Naive thymus-derived CD4-positive, alpha-beta T cell (primary cell): ENCODE measurements around the gene TAOK2. TPM values are rescaled to one million over a fixed set of nuclear protein-coding genes. Genes with fewer than 3 reads are reported as not detected.

Source experiments
- ATAC-seq: fragments of 150-1000 bp; cut with Tn5 transposase; 2 replicates; pipeline ENCODE4 v1.10.0; 2021; ENCODE audit warnings: mild to moderate bottlenecking, moderate library complexity
- CTCF ChIA-PET: fragments of 350-600 bp; sonication (Branson Sonifier 250); formaldehyde crosslinking; loops from one replicate; lab custom pipeline; 2021; ENCODE audit warnings: antibody characterized with exemption; lab: Charles Lee
- POLR2A ChIA-PET: fragments of 350-600 bp; sonication (Branson Sonifier 250); formaldehyde crosslinking; loops from one replicate; lab custom pipeline; 2021; ENCODE audit warnings: antibody characterized with exemption, inconsistent platforms; lab: Charles Lee
- DNase-seq, 9 donors: peaks; one replicate each; pipeline versions ENCODE4 v3.0.0 to v3.0.0-alpha.2; 2020 to 2022; ENCODE audit warnings: mixed read lengths in 1 of 9
- H3K27ac ChIP-seq: one replicate; pipeline ENCODE4 v1.7.0; 2013; ENCODE audit warnings: mild to moderate bottlenecking, low read depth, low read length, moderate library complexity
- H3K27me3 ChIP-seq, 2 donors: one replicate each; pipeline ENCODE4 v1.7.0; 2013; ENCODE audit warnings: low read length in 2 of 2, mild to moderate bottlenecking in 2 of 2, moderate library complexity in 2 of 2; ENCODE audit not compliant: control insufficient read depth in 2 of 2, insufficient read depth in 2 of 2
- H3K36me3 ChIP-seq, 3 experiments: 1 replicate in 2 of 3; 2 replicates in 1 of 3; pipeline ENCODE4 v1.7.0; 2013; ENCODE audit warnings: low read length in 3 of 3, mild to moderate bottlenecking in 3 of 3, moderate library complexity in 1 of 3; ENCODE audit not compliant: insufficient read depth in 3 of 3, control insufficient read depth in 2 of 3
- H3K4me1 ChIP-seq, 2 donors: one replicate each; pipeline ENCODE4 v1.7.0; 2013; ENCODE audit warnings: low read length in 2 of 2, mild to moderate bottlenecking in 2 of 2, moderate library complexity in 1 of 2; ENCODE audit not compliant: control insufficient read depth in 2 of 2, insufficient read depth in 2 of 2
- H3K4me3 ChIP-seq: 2 replicates; pipeline ENCODE4 v1.7.0; 2013; ENCODE audit warnings: mild to moderate bottlenecking, low read length
- H3K9me3 ChIP-seq, 3 experiments: 1 replicate in 2 of 3; 2 replicates in 1 of 3; pipeline ENCODE4 v1.7.0; 2013; ENCODE audit warnings: low read length in 3 of 3; ENCODE audit not compliant: control insufficient read depth in 2 of 3
- H3K27ac Mint-ChIP-seq, 9 donors: one replicate each; pipeline ENCODE4 v1.8.0; 2020 to 2022; ENCODE audit warnings: mixed read lengths in 9 of 9, mild to moderate bottlenecking in 8 of 9, moderate library complexity in 5 of 9, inconsistent platforms in 2 of 9
- H3K27me3 Mint-ChIP-seq, 5 donors: one replicate each; pipeline ENCODE4 v1.8.0; 2021 to 2022; ENCODE audit warnings: mixed read lengths in 5 of 5, mild to moderate bottlenecking in 1 of 5
- H3K36me3 Mint-ChIP-seq, 5 donors: one replicate each; pipeline ENCODE4 v1.8.0; 2020 to 2022; ENCODE audit warnings: mixed read lengths in 5 of 5, mild to moderate bottlenecking in 3 of 5, inconsistent platforms in 1 of 5
- H3K4me1 Mint-ChIP-seq, 7 donors: one replicate each; pipeline ENCODE4 v1.8.0; 2020 to 2022; ENCODE audit warnings: mixed read lengths in 7 of 7, mild to moderate bottlenecking in 3 of 7, inconsistent platforms in 1 of 7
- H3K4me3 Mint-ChIP-seq, 10 donors: one replicate each; pipeline ENCODE4 v1.8.0; 2020 to 2022; ENCODE audit warnings: mild to moderate bottlenecking in 10 of 10, mixed read lengths in 10 of 10, moderate library complexity in 6 of 10, inconsistent platforms in 2 of 10
- H3K9me3 Mint-ChIP-seq, 11 donors: one replicate each; pipeline ENCODE4 v1.8.0; 2020 to 2022; ENCODE audit warnings: mixed read lengths in 11 of 11, mild to moderate bottlenecking in 4 of 11, inconsistent platforms in 1 of 11, moderate library complexity in 1 of 11
- intact Hi-C, 2 donors: fragments of 100-400 bp; cut with micrococcal nuclease; formaldehyde crosslinking; loops; one replicate each; pipeline ENCODE4 v1.15.1; 2023
- polyA plus RNA-seq, 2 donors: library from polyadenylated mRNA; unstranded; fragments of 300-500 nt; fragmentation: Illumina TruSeq; gene quantifications; one replicate each; pipeline ENCODE4 v1.2.3, GENCODE V29; 2021
- total RNA-seq, 6 experiments: library from RNA in 5 of 6; stranded (reverse) in 5 of 6; gene quantifications; 1 replicate in 5 of 6; 2 replicates in 1 of 6; pipeline ENCODE4 v1.2.3 and lab custom pipeline; 2021 to 2026

TAOK2 gene
- total and polyA plus RNA-seq, 7 experiments from 2014 or later, result 2.9 to 48.5 (median 27.2) TPM

- Histone ChIP-seq H3K36me3 (peaks cover 0 to 20% (median 0%) of the 10 kb centered on the region in 3 experiments), H3K9me3 (no peaks in the 10 kb centered on the region), H3K27ac (peak overlapping the region; percentile 78), H3K27me3 (no peaks in the 10 kb centered on the region), H3K4me3 (no peak overlapping the region), H3K4me1 (peaks cover 20 to 23% of the 10 kb centered on the region in 2 donors)
- H3K27me3 Mint-ChIP-seq, result no peaks in the 10 kb centered on the region
- peaks cover 23 to 43% (median 34%) of the 10 kb centered on the region in 7 donors for H3K4me1 Mint-ChIP-seq
- intact Hi-C loops, result loop anchor here (5.0 to 10.0 kb wide), 2 partner anchors 165 to 432 kb away; partner anchors contain the start of genes MAZ (in 1 of the 2) and ZNF771 (in 1 of the 2)
- no peak for DNase-seq
- H3K9me3 Mint-ChIP-seq, result peaks cover 0 to 2% (median 0%) of the 10 kb centered on the region in 11 donors
- no peak for ATAC-seq
- peak overlapping the region; percentile 64 to 93 (median 91) for H3K27ac Mint-ChIP-seq
- CTCF ChIA-PET, result interaction anchor here (0.6 to 1.8 kb wide), 7 partner anchors 12 to 1432 kb away, joined by 3 to 8 read pairs (median 3); partner anchors contain the start of gene KCTD13
- H3K4me3 Mint-ChIP-seq, result peak overlapping the region; percentile 40 to 97 (median 94)
- H3K36me3 Mint-ChIP-seq, result peaks cover 8 to 23% (median 14%) of the 10 kb centered on the region in 5 donors
- POLR2A ChIA-PET, result interaction anchor here (0.6 to 6.4 kb wide), 18 partner anchors 10 to 437 kb away, joined by 3 to 79 read pairs (median 4); partner anchors contain the start of genes ALDOA, KCTD13, PPP4C and TMEM219
Observed at GRCh38 chr16:29972500-29972899, 1.2 kb upstream of the TAOK2 start.

GRCh38 chr16:29972992-29973383 lies 680 bp upstream of the TAOK2 start:
- POLR2A ChIA-PET, result interaction anchor here (0.6 to 6.4 kb wide), 21 partner anchors 11 to 990 kb away, joined by 3 to 79 read pairs (median 5); partner anchors contain the start of genes ALDOA, CDIPT, HIRIP3 and INO80E
- Mint-ChIP-seq H3K4me1 (peaks cover 23 to 43% (median 37%) of the 10 kb centered on the region in 7 donors), H3K4me3 (peak overlapping the region; percentile 80 to 97 (median 94)), H3K27me3 (no peaks in the 10 kb centered on the region), H3K27ac (peak overlapping the region; percentile 64 to 93 (median 91)), H3K36me3 (peaks cover 8 to 23% (median 14%) of the 10 kb centered on the region in 5 donors), H3K9me3 (peaks cover 0 to 2% (median 0%) of the 10 kb centered on the region in 11 donors)
- ATAC-seq (no peak), DNase-seq (no peak)
- no peaks in the 10 kb centered on the region for H3K9me3 ChIP-seq
- peaks cover 20 to 23% of the 10 kb centered on the region in 2 donors for H3K4me1 ChIP-seq
- peak overlapping the region; percentile 98 for H3K4me3 ChIP-seq
- CTCF ChIA-PET, result interaction anchor here (0.6 to 1.8 kb wide), 7 partner anchors 13 to 1432 kb away, joined by 3 to 8 read pairs (median 3); partner anchors contain the start of gene KCTD13
- peak overlapping the region; percentile 78 for H3K27ac ChIP-seq
- peaks cover 0 to 22% (median 0%) of the 10 kb centered on the region in 3 experiments for H3K36me3 ChIP-seq
- H3K27me3 ChIP-seq, result no peaks in the 10 kb centered on the region
- intact Hi-C loops, result loop anchor here (1.0 to 10.0 kb wide), 9 partner anchors 11 to 432 kb away; partner anchors contain the start of genes CDIPT (in 2 of the 2), INO80E (in 2 of the 2), KCTD13 (in 2 of the 2) and ASPHD1 (in 1 of the 2)

- ATAC-seq (no peak), DNase-seq (peak in 3 of 9 donors; percentile 14 to 44 (median 27))
- peaks cover 0 to 2% (median 0%) of the 10 kb centered on the region in 11 donors for H3K9me3 Mint-ChIP-seq
- H3K27me3 Mint-ChIP-seq, result no peaks in the 10 kb centered on the region
- H3K4me3 Mint-ChIP-seq, result peak overlapping the region; percentile 80 to 97 (median 94)
- H3K27ac ChIP-seq, result peak overlapping the region; percentile 78
- peaks cover 20 to 23% of the 10 kb centered on the region in 2 donors for H3K4me1 ChIP-seq
- peaks cover 0 to 27% (median 2%) of the 10 kb centered on the region in 3 experiments for H3K36me3 ChIP-seq
- H3K4me3 ChIP-seq, result peak overlapping the region; percentile 98
- POLR2A ChIA-PET, result interaction anchor here (0.8 to 6.4 kb wide), 11 partner anchors 8 to 184 kb away, joined by 3 to 79 read pairs (median 9); partner anchors contain the start of genes HIRIP3, INO80E, KCTD13 and KIF22
- peak overlapping the region; percentile 77 to 92 (median 86) for H3K27ac Mint-ChIP-seq
- CTCF ChIA-PET, result interaction anchor here (1.8 kb wide), 1 partner anchor 19 kb away, joined by 4 read pairs; no protein-coding TSS in a partner anchor
- intact Hi-C loops, result loop anchor here (5.0 to 10.0 kb wide), 2 partner anchors 167 to 430 kb away; partner anchors contain the start of genes MAZ (in 1 of the 2) and ZNF771 (in 1 of the 2)
- no peaks in the 10 kb centered on the region for H3K27me3 ChIP-seq
- H3K4me1 Mint-ChIP-seq, result peaks cover 20 to 39% (median 37%) of the 10 kb centered on the region in 7 donors
- H3K36me3 Mint-ChIP-seq, result peaks cover 2 to 20% (median 8%) of the 10 kb centered on the region in 5 donors
- no peaks in the 10 kb centered on the region for H3K9me3 ChIP-seq
Observed at GRCh38 chr16:29974291-29975133, 844 bp downstream of the TAOK2 start.

GRCh38 chr16:29975134-29975538 lies 1.5 kb downstream of the TAOK2 start:
- Mint-ChIP-seq H3K27ac (peak overlapping the region; percentile 76 to 91 (median 83)), H3K9me3 (peaks cover 0 to 2% (median 0%) of the 10 kb centered on the region in 11 donors), H3K4me1 (peaks cover 20 to 39% (median 37%) of the 10 kb centered on the region in 7 donors), H3K36me3 (peaks cover 0 to 22% (median 10%) of the 10 kb centered on the region in 5 donors), H3K27me3 (no peaks in the 10 kb centered on the region), H3K4me3 (peak overlapping the region; percentile 80 to 97 (median 94))
- ATAC-seq, result no peak
- peak overlapping the region; percentile 98 for H3K4me3 ChIP-seq
- H3K4me1 ChIP-seq, result peaks cover 20 to 23% of the 10 kb centered on the region in 2 donors
- H3K27me3 ChIP-seq, result no peaks in the 10 kb centered on the region
- peak overlapping the region; percentile 78 for H3K27ac ChIP-seq
- H3K36me3 ChIP-seq, result peaks cover 1 to 33% (median 8%) of the 10 kb centered on the region in 3 experiments
- no peak for DNase-seq
- intact Hi-C loops, result loop anchor here in 1 of 2 donors (10.0 kb wide), 1 partner anchor 430 kb away; the partner anchor contains the start of gene ZNF771
- H3K9me3 ChIP-seq, result no peaks in the 10 kb centered on the region
- POLR2A ChIA-PET, result interaction anchor here (0.6 to 6.4 kb wide), 6 partner anchors 13 to 167 kb away, joined by 3 to 79 read pairs (median 6); partner anchors contain the start of genes HIRIP3, INO80E, SEZ6L2 and TMEM219
- CTCF ChIA-PET, result interaction anchor here (0.9 kb wide), 1 partner anchor 275 kb away, joined by 3 read pairs; no protein-coding TSS in a partner anchor

GRCh38 chr16:29975811-29976511 lies 2.3 kb downstream of the TAOK2 start:
- no peaks in the 10 kb centered on the region for H3K27me3 ChIP-seq
- Mint-ChIP-seq H3K4me3 (peak overlapping the region; percentile 80 to 97 (median 94)), H3K9me3 (peaks cover 0 to 2% (median 0%) of the 10 kb centered on the region in 11 donors), H3K27me3 (no peaks in the 10 kb centered on the region), H3K36me3 (peaks cover 0 to 27% (median 10%) of the 10 kb centered on the region in 5 donors), H3K4me1 (peaks cover 23 to 39% (median 37%) of the 10 kb centered on the region in 7 donors), H3K27ac (peak overlapping the region; percentile 62 to 91 (median 82))
- H3K27ac ChIP-seq, result peak overlapping the region; percentile 78
- CTCF ChIA-PET, result interaction anchor here (0.9 to 1.0 kb wide), 2 partner anchors 169 to 276 kb away, joined by 3 read pairs; no protein-coding TSS in a partner anchor
- no peak overlapping the region for H3K4me3 ChIP-seq
- POLR2A ChIA-PET, result interaction anchor here (0.6 to 6.4 kb wide), 7 partner anchors 14 to 171 kb away, joined by 3 to 79 read pairs (median 3); partner anchors contain the start of genes HIRIP3, INO80E, SEZ6L2 and TMEM219
- intact Hi-C loops, result loop anchor here in 1 of 2 donors (10.0 kb wide), 1 partner anchor 429 kb away; the partner anchor contains the start of gene ZNF771
- H3K4me1 ChIP-seq, result peaks cover 20 to 23% of the 10 kb centered on the region in 2 donors
- peaks cover 8 to 38% (median 12%) of the 10 kb centered on the region in 3 experiments for H3K36me3 ChIP-seq
- ATAC-seq (no peak), DNase-seq (no peak)
- no peaks in the 10 kb centered on the region for H3K9me3 ChIP-seq
